Neuron (in vitro differentiated cells): Measurements from ENCODE around the gene ARID3A.
A peak's percentile ranks its signal among the peaks of the same experiment; 100 is the strongest.
"Not testable (repeated sequence)": the region's sequence is repeated elsewhere in the genome, so short reads cannot be mapped to it uniquely, and the experiment has no call there.

Experiments
- H2AFZ ChIP-seq: one replicate; pipeline ENCODE4 v1.6.1; 2013; ENCODE audit warnings: low read depth, mild to moderate bottlenecking, inconsistent platforms, low read length, moderate library complexity
- H3K27me3 ChIP-seq: one replicate; pipeline ENCODE4 v1.6.1; 2013; ENCODE audit warnings: low read length; ENCODE audit not compliant: insufficient read depth
- H3K36me3 ChIP-seq: one replicate; pipeline ENCODE4 v1.6.1; 2013; ENCODE audit warnings: low read length; ENCODE audit not compliant: insufficient read depth
- H3K4me1 ChIP-seq: one replicate; pipeline ENCODE4 v1.6.1; 2013; ENCODE audit warnings: low read length; ENCODE audit not compliant: insufficient read depth
- H3K4me3 ChIP-seq: 2 replicates; pipeline ENCODE4 v1.5.1; 2013; ENCODE audit warnings: mild to moderate bottlenecking, low read length, moderate library complexity
- H3K9me3 ChIP-seq: one replicate; pipeline ENCODE4 v1.6.1; 2013; ENCODE audit warnings: low read length

ARID3A gene

DNA sequence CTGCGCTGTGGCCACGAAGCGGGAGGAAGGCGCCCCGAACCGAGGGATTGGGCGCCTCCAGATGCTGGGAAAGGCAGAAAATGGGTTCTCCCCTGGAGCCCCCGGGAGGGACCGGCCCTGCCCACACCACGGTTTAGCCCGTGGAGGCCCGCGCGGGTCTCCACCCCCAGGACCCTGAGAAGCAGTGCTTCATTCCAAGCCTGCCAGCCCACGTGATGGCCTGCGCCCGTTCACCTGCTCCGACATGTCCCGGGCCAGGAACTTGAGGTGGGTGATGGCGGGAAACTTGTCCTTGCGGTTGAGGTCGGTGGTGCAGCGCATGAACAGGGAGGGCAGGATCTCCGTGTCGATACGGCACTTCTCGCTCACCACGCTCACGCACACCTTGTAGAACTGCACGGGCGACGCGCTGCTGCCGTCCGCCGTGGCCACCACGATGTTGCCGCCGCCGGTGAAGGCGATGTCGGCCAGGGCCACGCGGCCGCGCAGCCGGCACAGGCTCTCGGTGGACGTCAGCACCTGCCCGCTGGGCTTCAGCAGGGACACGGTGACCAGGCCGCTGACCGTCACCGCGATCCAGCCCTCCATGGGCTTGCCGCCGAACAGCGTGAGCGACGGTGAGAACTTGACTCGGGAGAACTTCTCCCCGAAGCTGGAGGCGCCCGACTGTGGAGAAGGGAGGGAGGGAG, 40.2 kb upstream of the ARID3A start:
- Histone ChIP-seq H2AFZ (no peak overlapping the region), H3K4me3 (no peak overlapping the region), H3K4me1 (no peaks in the 10 kb centered on the region), H3K9me3 (no peaks in the 10 kb centered on the region), H3K27me3 (no peaks in the 10 kb centered on the region), H3K36me3 (peaks cover 80% of the 10 kb centered on the region)

DNA sequence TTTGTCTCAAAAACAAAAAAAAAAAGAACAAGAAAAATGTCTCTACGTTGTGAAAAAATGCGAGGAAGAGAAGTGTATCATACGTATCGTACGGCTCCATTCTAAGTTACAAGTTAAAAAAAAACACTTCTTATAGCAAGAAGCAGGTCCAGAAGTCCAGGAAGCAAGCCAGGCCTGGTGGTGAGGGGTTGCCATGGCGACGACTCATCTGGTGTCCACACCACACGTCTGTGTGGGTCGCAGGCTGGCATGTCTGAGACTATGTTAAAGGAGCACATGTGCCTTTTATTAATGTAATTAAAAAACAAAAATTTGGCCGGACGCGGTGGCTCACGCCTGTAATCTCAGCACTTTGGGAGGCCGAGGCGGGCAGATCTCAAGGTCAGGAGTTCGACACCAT, 38.8 kb upstream of the ARID3A start:
- Histone ChIP-seq H3K4me3 (no peak overlapping the region), H3K27me3 (no peaks in the 10 kb centered on the region), H3K36me3 (peaks cover 71% of the 10 kb centered on the region), H3K4me1 (peaks cover 3% of the 10 kb centered on the region), H2AFZ (no peak overlapping the region), H3K9me3 (no peaks in the 10 kb centered on the region)

DNA sequence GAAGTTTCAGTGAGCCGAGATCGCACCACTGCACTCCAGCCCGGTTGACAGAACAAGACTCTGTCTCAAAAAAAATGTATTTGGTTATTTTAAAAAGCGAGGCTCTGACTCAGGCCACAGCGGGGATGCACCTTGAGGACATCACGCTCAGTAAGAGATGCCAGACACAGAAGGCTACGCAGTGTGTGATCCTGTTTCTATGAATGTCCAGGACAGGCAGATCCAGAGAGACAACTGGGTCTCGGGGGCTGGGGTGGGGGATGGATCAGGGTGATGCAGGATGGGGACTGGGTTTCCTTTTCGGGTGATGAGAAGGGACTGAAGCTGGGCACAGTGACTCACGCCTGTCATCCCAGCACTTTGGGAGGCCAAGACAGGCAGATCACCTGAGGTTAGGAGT, 38.2 kb upstream of the ARID3A start:
- no peak overlapping the region for H3K4me3 ChIP-seq
- H3K27me3 ChIP-seq: no peaks in the 10 kb centered on the region
- H3K9me3 ChIP-seq: no peaks in the 10 kb centered on the region
- no peak overlapping the region for H2AFZ ChIP-seq
- peaks cover 5% of the 10 kb centered on the region for H3K4me1 ChIP-seq
- H3K36me3 ChIP-seq: peaks cover 66% of the 10 kb centered on the region

DNA sequence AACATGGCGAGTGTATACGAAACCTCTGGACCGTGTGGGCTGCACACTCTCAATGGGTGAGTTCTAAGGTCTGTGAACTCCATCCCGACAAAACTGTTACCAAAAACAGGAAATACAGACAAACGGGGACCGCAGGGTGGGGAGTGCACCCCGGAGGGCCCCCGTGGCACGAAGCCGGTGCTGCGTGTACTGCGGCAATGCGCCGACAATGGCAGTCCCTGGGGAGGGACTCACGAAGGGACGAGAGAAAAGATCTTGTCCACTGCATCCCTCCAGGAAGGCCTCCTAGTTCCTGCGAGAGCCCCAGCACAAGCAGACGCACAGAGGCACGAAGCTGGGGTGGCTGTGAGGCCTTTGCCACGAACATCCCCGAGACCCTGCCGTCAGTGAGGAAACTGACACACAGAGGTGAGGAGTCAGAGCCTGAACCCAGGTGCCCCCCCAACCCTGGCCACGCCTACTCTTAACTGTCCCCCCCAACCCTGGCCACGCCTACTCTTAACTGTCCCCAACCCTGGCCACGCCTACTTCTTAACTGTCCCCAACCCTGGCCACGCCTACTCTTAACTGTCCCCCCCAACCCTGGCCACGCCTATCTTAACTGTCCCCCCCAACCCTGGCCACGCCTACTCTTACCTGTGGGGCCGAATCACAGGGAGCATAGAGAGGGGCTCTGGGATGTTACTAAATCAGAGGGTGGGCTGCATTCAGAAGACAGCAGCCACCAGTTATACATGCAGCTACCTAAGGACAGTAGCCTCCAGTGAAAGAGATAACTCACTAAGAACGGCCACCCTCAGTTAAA, 37.1 kb upstream of the ARID3A start:
- H2AFZ ChIP-seq: no peak overlapping the region
- peaks cover 55% of the 10 kb centered on the region for H3K36me3 ChIP-seq
- no peaks in the 10 kb centered on the region for H3K27me3 ChIP-seq
- no peaks in the 10 kb centered on the region for H3K9me3 ChIP-seq
- H3K4me3 ChIP-seq: no peak overlapping the region
- peaks cover 5% of the 10 kb centered on the region for H3K4me1 ChIP-seq

DNA sequence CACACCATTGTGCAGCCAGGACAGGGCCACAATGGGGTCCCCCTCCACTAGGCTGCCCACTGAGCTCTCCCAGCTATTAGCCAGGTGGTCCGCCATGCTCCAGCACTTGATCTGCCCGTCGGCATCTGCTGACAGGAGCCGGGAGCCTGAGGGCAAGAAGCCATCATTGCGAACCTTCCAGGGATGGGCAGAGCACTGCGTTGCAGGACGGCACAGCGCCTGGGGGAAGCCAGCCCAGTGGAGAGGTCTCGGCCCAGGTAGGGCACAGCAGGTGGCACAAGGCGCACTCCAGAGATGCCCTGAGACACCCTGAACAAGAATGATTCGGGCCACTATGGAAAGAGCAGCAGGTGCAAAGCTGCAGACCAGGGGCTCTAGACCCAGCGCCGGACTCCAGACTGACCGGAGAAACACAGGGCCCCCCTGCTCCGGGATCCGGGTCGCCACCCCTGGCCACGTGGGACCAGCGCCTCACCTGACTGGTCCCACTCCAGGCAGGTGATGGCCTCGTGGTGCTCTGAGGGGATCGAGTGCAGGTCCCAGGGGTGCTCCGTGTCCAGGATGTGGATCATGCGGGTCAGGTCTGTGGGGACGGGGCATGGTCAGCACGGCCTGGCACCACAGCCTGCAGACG, 36.1 kb upstream of the ARID3A start:
- no peaks in the 10 kb centered on the region for H3K27me3 ChIP-seq
- no peaks in the 10 kb centered on the region for H3K9me3 ChIP-seq
- no peak overlapping the region for H2AFZ ChIP-seq
- H3K4me1 ChIP-seq: peaks cover 5% of the 10 kb centered on the region
- H3K4me3 ChIP-seq: no peak overlapping the region
- H3K36me3 ChIP-seq: peaks cover 45% of the 10 kb centered on the region

DNA sequence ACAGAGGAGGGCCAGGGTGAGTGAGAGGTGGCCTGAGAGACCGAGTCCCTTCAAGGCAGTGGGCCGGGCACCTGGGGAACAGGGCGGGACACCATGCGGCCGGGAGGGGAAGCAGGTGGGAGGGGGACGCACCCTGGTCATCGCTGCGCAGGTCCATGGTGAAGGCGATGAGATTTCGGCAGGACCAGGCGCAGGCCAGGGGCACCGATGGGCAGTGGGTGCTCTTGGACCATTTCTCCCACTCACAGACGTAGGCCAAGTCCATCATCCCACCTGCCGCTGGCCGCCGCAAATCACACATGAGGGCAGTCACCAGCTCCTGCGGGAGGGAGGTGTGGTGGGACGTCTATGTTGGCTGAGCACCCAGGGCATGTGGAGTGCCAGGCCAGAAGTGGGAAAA, 35.0 kb upstream of the ARID3A start:
- Histone ChIP-seq H3K9me3 (no peaks in the 10 kb centered on the region), H3K4me3 (no peak overlapping the region), H2AFZ (no peak overlapping the region), H3K36me3 (peaks cover 37% of the 10 kb centered on the region), H3K27me3 (no peaks in the 10 kb centered on the region), H3K4me1 (peaks cover 5% of the 10 kb centered on the region)

DNA sequence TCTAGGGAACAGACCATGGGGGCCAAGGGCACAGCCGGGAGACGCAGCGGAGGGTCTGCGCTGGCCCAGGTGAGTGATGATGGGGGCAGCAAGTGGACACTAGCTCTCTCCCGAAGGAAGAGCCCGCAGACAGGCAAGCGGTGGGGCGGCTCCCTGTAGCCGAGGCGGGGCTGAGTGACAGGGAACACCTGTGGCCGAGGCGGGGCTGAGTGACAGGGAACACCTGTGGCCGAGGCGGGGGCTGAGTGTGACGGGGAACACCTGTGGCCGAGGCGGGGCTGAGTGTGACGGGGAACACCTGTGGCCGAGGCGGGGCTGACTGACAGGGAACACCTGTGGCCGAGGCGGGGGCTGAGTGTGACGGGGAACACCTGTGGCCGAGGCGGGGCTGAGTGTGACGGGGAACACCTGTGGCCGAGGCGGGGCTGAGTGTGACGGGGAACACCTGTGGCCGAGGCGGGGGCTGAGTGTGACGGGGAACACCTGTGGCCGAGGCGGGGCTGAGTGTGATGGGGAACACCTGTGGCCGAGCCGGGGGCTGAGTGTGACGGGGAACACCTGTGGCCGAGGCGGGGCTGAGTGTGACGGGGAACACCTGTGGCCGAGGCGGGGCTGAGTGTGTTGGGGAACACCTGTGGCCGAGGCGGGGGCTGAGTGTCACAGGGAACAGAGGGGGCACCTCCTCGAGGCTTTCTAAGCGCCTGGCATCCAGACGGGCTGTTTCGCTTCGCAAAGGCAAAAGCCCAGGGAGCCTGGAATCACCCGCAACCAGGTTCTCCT, 34.2 kb upstream of the ARID3A start:
- H2AFZ ChIP-seq, H3K9me3 ChIP-seq, H3K27me3 ChIP-seq, H3K4me1 ChIP-seq: not testable (repeated sequence)
- H3K36me3 ChIP-seq: peaks cover 35% of the 10 kb centered on the region
- peak overlapping the region; percentile 98 for H3K4me3 ChIP-seq

DNA sequence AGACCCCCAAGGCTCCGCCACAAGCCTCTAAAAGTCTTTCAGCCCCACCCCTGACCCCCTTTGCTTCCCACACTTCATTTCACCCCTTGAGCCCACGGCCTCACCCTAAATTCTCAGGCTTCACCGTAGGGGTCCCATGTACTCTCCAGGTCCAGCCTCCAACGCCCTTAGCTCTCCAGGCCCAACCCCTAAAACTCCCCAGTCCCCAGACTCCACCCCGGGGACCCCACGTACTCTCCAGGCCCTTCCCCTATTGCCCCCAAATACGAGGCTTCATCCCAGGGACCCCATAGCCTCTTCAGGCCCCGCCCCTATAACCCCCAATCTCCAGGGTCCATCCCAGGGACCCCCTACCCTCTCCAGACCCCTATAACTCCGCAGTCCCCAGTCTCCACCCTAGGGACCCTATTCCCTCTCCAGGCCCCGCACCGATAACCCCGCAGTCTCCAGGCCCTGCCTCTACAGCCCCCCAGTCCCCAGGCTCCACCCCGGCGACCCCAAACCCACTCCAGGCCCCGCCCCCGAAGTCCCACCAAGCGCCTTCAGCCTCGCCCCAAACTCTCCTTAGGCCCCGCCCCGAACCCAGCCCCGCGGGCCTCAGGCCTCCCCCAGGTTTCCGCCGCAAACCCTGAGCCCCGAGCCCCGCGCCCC, 33.5 kb upstream of the ARID3A start:
- H3K4me1 ChIP-seq: peaks cover 5% of the 10 kb centered on the region
- peak overlapping the region; percentile 98 for H3K4me3 ChIP-seq
- H3K27me3 ChIP-seq: no peaks in the 10 kb centered on the region
- no peak overlapping the region for H2AFZ ChIP-seq
- no peaks in the 10 kb centered on the region for H3K9me3 ChIP-seq
- peaks cover 40% of the 10 kb centered on the region for H3K36me3 ChIP-seq

DNA sequence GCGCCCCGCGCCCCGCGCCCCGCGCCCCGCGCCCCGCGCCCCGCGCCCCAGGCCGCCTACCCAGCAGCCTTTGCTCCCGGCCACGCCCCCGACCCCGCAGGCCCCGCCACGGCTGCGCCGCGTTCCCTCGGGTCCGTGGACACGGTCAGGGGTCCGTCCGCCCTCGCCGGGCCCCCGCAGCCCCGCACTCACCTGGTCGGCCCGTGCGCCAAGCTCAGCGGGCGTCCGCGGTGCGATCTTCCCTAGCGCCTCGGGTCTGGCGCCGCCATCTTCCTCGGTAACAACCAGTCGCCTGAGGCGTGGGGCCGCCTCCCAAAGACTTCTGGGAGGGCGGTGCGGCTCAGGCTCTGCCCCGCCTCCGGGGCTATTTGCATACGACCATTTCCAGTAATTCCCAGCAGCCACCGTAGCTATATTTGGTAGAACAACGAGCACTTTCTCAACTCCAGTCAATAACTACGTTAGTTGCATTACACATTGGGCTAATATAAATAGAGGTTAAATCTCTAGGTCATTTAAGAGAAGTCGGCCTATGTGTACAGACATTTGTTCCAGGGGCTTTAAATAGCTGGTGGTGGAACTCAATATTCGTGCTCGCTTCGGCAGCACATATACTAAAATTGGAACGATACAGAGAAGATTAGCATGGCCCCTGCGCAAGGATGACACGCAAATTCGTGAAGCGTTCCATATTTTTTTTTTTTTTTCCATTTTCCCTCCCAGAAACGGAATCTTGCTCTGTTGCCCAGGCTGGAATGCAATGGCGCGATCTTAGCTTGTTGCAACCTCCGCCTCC, 32.7 kb upstream of the ARID3A start, which contains the start of the genes MED16 and RNU6-9:
Gene MED16, minus strand, starts transcription at position 294 of the 796 bp plus-strand sequence. CDS start 2,056 bp downstream, outside the sequence.
Gene RNU6-9, plus strand, starts transcription at position 591 of the 796 bp plus-strand sequence.
- Histone ChIP-seq H3K4me3 (peak within 1 kb of the TSS; percentile 98), H3K4me1 (peaks cover 5% of the 10 kb centered on the region), H3K27me3 (no peaks in the 10 kb centered on the region), H2AFZ (peak within 1 kb of the TSS; percentile 95), H3K36me3 (peaks cover 37% of the 10 kb centered on the region), H3K9me3 (no peaks in the 10 kb centered on the region)

DNA sequence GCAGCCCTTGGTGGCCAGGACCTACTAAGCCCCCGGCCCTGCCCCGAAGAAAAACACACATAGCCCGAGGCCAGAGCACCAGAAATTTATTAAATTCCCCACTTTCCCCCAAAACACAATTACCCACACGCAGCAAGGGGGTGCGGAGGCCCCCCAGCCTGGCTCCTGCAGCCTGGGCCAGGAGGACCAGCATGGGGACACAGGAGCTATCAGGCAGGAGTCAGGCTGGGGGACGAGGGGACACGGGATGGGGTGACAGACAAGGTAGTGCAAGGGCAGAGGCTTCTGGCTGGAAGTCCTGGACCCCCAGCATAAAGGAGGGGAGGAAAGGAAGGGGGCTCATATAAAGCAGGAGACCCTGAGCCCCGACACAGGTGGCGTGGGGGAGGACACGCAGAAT, 29.4 kb upstream of the ARID3A start:
- Histone ChIP-seq H3K36me3 (peaks cover 22% of the 10 kb centered on the region), H3K9me3 (no peaks in the 10 kb centered on the region), H3K4me3 (no peak overlapping the region), H2AFZ (no peak overlapping the region), H3K27me3 (no peaks in the 10 kb centered on the region), H3K4me1 (peaks cover 12% of the 10 kb centered on the region)

DNA sequence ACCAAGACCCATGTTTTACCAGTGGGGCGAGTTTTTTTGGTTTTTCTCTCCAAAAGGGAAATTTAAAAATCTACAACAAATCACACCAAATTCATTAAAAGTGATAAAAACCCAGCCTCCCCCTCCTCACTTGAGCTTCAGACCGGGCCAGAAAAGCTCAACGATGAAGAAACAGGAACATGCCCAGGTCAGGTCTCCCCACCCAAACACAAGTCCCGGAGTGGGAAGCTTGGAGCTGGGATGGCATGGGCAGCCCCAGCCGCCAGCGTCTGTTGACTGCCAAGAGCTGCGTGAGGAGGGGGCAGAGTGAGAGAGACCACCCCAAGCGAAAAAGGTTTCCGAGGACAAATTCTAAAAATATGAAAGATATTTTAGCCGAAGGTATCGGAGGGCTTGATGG, 28.8 kb upstream of the ARID3A start:
- Histone ChIP-seq H3K36me3 (peaks cover 25% of the 10 kb centered on the region), H2AFZ (no peak overlapping the region), H3K4me1 (peaks cover 10% of the 10 kb centered on the region), H3K27me3 (no peaks in the 10 kb centered on the region), H3K4me3 (no peak overlapping the region), H3K9me3 (no peaks in the 10 kb centered on the region)
